KMS-11 (cell line): ENCODE results near the gene UBE2E2.

Experiments
- H2AFZ ChIP-seq: fragments of 200-600 bp; sonication (generic); 2 replicates; pipeline ENCODE4 v1.6.1; 2016; ENCODE audit warnings: antibody characterized with exemption, mixed run types, low read depth
- H3K27ac ChIP-seq: fragments of 200-600 bp; sonication (generic); 2 replicates; pipeline ENCODE4 v1.6.1; 2016; ENCODE audit warnings: mild to moderate bottlenecking, mixed run types
- H3K27me3 ChIP-seq: fragments of 200-600 bp; sonication (generic); 2 replicates; pipeline ENCODE4 v1.6.1; 2017; ENCODE audit warnings: mild to moderate bottlenecking, low read depth, mixed run types, moderate library complexity; ENCODE audit not compliant: insufficient read depth
- H3K36me3 ChIP-seq: fragments of 200-600 bp; sonication (generic); 2 replicates; pipeline ENCODE4 v1.6.1; 2017; ENCODE audit warnings: mild to moderate bottlenecking, mixed run types; ENCODE audit not compliant: insufficient read depth
- H3K4me1 ChIP-seq: fragments of 200-600 bp; sonication (generic); 2 replicates; pipeline ENCODE4 v1.6.1; 2016; ENCODE audit warnings: mild to moderate bottlenecking, low read depth, mixed run types; ENCODE audit not compliant: poor library complexity, severe bottlenecking
- H3K4me2 ChIP-seq: fragments of 200-600 bp; sonication (generic); 2 replicates; pipeline ENCODE4 v1.7.0; 2016; ENCODE audit warnings: mild to moderate bottlenecking, mixed run types
- H3K4me3 ChIP-seq: fragments of 200-600 bp; sonication (generic); IDR thresholded peaks from 2 replicates; pipeline ENCODE4 v1.6.1; 2017; ENCODE audit warnings: low read depth, low read length, mixed read lengths; ENCODE audit not compliant: insufficient read depth
- H3K79me2 ChIP-seq: fragments of 200-600 bp; sonication (generic); 2 replicates; pipeline ENCODE4 v1.6.1; 2016; ENCODE audit warnings: low read depth, mixed run types; ENCODE audit not compliant: insufficient read depth
- H3K9ac ChIP-seq: fragments of 200-600 bp; sonication (generic); 2 replicates; pipeline ENCODE4 v1.6.1; 2016; ENCODE audit warnings: mild to moderate bottlenecking, mixed run types
- H4K20me1 ChIP-seq: fragments of 200-600 bp; sonication (generic); 2 replicates; pipeline ENCODE4 v1.6.1; 2016; ENCODE audit warnings: mild to moderate bottlenecking, mixed run types; ENCODE audit not compliant: insufficient read depth
- TF ChIP-seq, protein P1 (sequence below): fragments of 200-600 bp; sonication (generic); conservative IDR thresholded peaks from 2 replicates; pipeline ENCODE4 v1.6.1; 2017; ENCODE audit warnings: low read depth, mild to moderate bottlenecking, antibody characterized with exemption, low read length, moderate library complexity, mixed read lengths

UBE2E2 gene

DNA sequence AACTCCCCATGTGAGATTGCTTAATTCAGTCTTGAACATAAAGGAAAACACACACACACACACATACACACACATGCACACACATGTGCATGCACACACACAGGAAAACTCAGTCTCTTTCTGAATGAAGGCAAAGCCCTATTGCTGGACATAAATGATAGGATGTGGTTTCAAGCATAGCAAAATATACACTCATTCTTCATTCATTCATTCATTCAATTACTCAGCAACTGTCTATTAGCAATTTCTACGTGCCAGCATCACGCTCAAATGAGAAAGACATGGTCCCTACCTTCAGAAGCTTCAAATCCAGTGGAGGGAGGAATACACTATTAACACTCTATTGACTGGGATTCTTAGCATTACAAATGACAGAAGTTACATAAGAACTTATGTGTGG, 41.8 kb upstream of the UBE2E2 start:
- Histone ChIP-seq H3K4me2 (peak overlapping the region; percentile 54), H3K9ac (no peak overlapping the region), H3K4me1 (peaks cover 51% of the 10 kb centered on the region), H3K27me3 (no peaks in the 10 kb centered on the region), H3K36me3 (no peaks in the 10 kb centered on the region), H3K4me3 (no peak overlapping the region), H4K20me1 (no peaks in the 10 kb centered on the region), H3K27ac (peak overlapping the region; percentile 58), H2AFZ (no peak overlapping the region), H3K79me2 (no peaks in the 10 kb centered on the region)
- TF ChIP-seq, protein P1, sequence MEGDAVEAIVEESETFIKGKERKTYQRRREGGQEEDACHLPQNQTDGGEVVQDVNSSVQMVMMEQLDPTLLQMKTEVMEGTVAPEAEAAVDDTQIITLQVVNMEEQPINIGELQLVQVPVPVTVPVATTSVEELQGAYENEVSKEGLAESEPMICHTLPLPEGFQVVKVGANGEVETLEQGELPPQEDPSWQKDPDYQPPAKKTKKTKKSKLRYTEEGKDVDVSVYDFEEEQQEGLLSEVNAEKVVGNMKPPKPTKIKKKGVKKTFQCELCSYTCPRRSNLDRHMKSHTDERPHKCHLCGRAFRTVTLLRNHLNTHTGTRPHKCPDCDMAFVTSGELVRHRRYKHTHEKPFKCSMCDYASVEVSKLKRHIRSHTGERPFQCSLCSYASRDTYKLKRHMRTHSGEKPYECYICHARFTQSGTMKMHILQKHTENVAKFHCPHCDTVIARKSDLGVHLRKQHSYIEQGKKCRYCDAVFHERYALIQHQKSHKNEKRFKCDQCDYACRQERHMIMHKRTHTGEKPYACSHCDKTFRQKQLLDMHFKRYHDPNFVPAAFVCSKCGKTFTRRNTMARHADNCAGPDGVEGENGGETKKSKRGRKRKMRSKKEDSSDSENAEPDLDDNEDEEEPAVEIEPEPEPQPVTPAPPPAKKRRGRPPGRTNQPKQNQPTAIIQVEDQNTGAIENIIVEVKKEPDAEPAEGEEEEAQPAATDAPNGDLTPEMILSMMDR: no peak

DNA sequence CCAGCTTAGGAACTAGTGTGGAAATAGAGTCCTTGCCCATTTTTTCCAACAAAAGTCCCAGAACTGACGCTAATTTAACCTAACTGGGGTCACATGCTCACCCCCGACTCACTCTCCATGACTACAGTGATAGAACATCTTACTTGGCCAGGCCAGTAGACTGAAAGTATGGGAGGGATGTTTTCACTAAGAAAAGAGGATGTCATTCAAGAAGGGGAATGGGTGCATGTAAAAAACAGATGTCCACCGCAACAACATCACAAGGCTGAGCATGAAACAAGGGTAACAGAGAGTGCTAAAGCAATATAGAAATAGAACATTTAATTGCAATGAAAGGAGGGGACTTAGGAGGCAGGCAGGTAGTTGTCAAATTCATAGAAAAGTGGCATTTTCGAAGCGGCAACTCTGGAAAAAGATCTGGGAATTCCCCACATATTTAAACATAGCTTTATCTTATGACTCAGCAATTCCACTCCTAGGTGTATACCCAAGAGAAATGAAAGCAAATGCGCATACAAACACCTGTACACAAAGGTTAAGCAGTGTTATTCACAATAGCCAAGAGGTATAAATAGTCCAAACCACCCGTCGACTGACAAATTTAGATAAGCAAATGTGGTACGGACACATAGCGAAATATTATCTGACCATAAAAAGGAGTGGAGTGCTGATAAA, 41.1 kb upstream of the UBE2E2 start:
- peak overlapping the region; percentile 54 for H3K4me2 ChIP-seq
- TF ChIP-seq, protein P1: no peak
- no peaks in the 10 kb centered on the region for H4K20me1 ChIP-seq
- H3K36me3 ChIP-seq: no peaks in the 10 kb centered on the region
- no peaks in the 10 kb centered on the region for H3K79me2 ChIP-seq
- no peaks in the 10 kb centered on the region for H3K27me3 ChIP-seq
- H3K4me1 ChIP-seq: peaks cover 53% of the 10 kb centered on the region
- H3K4me3 ChIP-seq: peak overlapping the region; percentile 49
- H2AFZ ChIP-seq: peak overlapping the region; percentile 46; the same call in 1 of the 2 replicates
- peak overlapping the region; percentile 58 for H3K27ac ChIP-seq
- H3K9ac ChIP-seq: peak overlapping the region; percentile 31; the same call in 1 of the 2 replicates

DNA sequence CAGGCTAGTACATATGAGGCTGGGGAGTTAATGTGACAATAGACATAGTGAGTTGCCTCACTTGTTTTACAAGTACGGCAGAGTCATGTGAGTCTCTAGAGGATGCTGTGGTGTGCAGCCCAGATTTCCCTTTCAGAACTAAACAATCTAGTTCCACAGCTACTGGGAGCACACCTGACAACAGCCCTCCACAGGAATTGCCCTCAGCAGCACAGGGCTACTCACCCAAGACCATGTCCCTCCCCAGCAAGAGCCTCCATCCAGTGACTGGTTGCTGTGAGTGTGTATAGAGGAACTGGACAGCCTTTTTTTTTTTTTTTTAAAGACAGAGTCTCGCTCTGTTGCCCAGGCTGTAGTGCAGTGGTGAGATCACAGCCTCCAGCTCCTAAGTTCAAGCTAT, 40.2 kb upstream of the UBE2E2 start:
- H3K36me3 ChIP-seq: no peaks in the 10 kb centered on the region
- H3K4me2 ChIP-seq: peak overlapping the region; percentile 54; the same call in 1 of the 2 replicates
- peak overlapping the region; percentile 58; the same call in 1 of the 2 replicates for H3K27ac ChIP-seq
- H3K27me3 ChIP-seq: no peaks in the 10 kb centered on the region
- H3K79me2 ChIP-seq: no peaks in the 10 kb centered on the region
- H3K9ac ChIP-seq: no peak overlapping the region; the same call in 1 of the 2 replicates
- H2AFZ ChIP-seq: 0 out of 2 replicates have a peak overlapping the region, but pooled peaks have one; percentile 12
- TF ChIP-seq, protein P1: no peak
- peaks cover 53% of the 10 kb centered on the region for H3K4me1 ChIP-seq
- no peaks in the 10 kb centered on the region for H4K20me1 ChIP-seq
- H3K4me3 ChIP-seq: peak overlapping the region; percentile 49

DNA sequence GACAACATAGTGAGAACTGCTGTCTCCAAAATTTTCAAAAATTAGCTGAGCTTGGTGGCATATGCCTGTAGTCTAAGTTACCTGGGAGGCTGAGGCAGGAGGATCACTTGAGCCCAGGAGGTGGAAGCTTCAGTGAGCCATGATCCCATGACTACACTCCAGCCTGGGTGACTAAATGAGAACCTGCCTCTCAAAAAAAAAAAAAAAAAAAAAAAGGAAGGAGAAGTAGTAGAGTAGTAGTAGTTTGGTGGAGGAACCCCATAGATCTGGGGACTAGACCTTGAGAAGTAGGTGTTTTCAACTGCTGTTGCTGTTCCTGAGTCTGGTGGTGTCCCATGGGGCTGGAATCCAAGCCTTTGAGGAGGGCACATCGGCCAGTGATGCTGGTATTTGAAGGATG, 38.4 kb upstream of the UBE2E2 start:
- H3K79me2 ChIP-seq: no peaks in the 10 kb centered on the region
- no peak overlapping the region for H3K4me3 ChIP-seq
- H3K9ac ChIP-seq: no peak overlapping the region
- peaks cover 50% of the 10 kb centered on the region for H3K4me1 ChIP-seq
- H3K27me3 ChIP-seq: no peaks in the 10 kb centered on the region
- H3K27ac ChIP-seq: no peak overlapping the region
- no peaks in the 10 kb centered on the region for H4K20me1 ChIP-seq
- no peaks in the 10 kb centered on the region for H3K36me3 ChIP-seq
- H2AFZ ChIP-seq: no peak overlapping the region
- no peak overlapping the region for H3K4me2 ChIP-seq
- TF ChIP-seq, protein P1: no peak
